ENCODE measurements around the gene KLK6.

The KLK6 gene

DNA sequence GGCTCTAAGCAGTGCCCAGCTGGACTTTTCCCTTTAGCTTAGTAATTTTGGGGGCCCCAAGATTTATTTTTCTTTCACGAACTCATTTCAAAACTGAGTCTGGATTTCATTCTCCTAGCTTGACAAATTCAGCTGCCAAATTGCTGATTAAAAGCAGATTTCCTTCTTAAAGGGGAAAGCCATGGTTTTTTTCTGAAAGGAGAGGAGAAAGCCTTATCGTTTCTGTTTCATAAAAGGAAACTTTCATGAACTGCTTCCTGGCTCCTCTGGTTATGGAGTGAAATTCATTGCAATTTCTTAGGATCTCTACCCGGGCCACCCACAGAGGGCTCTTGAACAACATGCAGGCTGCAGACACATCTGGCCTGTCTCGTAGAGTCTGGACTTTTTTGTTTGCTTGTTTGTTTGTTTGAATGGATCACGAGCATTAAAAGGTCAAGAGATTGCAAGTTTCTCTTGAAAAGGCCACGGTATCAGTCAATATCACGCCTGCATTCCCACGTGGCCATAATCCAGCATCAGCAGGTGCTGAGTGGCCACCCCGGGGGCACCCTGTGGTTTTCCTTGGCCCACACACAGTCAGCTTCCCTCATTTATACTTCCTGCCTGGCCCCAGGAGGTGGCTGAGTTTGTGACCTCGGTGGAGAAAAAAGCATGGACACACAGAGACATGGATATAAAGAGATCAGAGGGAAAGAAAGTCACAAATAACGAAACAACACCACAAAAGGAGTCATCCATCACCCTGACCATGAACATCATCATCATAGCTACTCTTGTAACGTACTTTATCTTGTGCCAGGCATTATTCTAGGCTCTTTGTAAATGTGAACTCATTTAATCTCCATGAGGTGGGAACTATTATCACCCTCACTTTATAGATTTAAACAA is 47.7 kb downstream of the KLK6 start:
- in situ Hi-C loops (cut with HindIII; ENCODE audit: low pct_ligation_motif_present, low sequenced_read_pairs): no loop called here
- Histone ChIP-seq H3K4me3 (ENCODE audit: low read depth, low read length) (no peak overlapping the region), H3K27me3 (replicated peaks) (no peaks in the 10 kb centered on the region), H3K27ac (no peak overlapping the region), H3K36me3 (replicated peaks) (no peaks in the 10 kb centered on the region)
- no peak for DNase-seq
- TF ChIP-seq, protein P1, sequence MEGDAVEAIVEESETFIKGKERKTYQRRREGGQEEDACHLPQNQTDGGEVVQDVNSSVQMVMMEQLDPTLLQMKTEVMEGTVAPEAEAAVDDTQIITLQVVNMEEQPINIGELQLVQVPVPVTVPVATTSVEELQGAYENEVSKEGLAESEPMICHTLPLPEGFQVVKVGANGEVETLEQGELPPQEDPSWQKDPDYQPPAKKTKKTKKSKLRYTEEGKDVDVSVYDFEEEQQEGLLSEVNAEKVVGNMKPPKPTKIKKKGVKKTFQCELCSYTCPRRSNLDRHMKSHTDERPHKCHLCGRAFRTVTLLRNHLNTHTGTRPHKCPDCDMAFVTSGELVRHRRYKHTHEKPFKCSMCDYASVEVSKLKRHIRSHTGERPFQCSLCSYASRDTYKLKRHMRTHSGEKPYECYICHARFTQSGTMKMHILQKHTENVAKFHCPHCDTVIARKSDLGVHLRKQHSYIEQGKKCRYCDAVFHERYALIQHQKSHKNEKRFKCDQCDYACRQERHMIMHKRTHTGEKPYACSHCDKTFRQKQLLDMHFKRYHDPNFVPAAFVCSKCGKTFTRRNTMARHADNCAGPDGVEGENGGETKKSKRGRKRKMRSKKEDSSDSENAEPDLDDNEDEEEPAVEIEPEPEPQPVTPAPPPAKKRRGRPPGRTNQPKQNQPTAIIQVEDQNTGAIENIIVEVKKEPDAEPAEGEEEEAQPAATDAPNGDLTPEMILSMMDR (IDR thresholded peaks at IDR 0.05; ENCODE audit: low read depth, low read length, missing control alignments): no peak

- TF ChIP-seq, protein P1 (IDR thresholded peaks at IDR 0.05; ENCODE audit: low read depth, low read length, missing control alignments): no peak
- Histone ChIP-seq H3K27me3 (replicated peaks) (peaks cover 17% of the 10 kb centered on the region), H3K4me3 (ENCODE audit: low read depth, low read length) (no peak overlapping the region), H3K36me3 (replicated peaks) (no peaks in the 10 kb centered on the region), H3K27ac (no peak overlapping the region)
- in situ Hi-C loops (cut with HindIII; ENCODE audit: low pct_ligation_motif_present, low sequenced_read_pairs): no loop called here
- no peak for DNase-seq
Observed at GRCh38 chr19:50916069-50916468, 53.3 kb downstream of the KLK6 start.

DNA sequence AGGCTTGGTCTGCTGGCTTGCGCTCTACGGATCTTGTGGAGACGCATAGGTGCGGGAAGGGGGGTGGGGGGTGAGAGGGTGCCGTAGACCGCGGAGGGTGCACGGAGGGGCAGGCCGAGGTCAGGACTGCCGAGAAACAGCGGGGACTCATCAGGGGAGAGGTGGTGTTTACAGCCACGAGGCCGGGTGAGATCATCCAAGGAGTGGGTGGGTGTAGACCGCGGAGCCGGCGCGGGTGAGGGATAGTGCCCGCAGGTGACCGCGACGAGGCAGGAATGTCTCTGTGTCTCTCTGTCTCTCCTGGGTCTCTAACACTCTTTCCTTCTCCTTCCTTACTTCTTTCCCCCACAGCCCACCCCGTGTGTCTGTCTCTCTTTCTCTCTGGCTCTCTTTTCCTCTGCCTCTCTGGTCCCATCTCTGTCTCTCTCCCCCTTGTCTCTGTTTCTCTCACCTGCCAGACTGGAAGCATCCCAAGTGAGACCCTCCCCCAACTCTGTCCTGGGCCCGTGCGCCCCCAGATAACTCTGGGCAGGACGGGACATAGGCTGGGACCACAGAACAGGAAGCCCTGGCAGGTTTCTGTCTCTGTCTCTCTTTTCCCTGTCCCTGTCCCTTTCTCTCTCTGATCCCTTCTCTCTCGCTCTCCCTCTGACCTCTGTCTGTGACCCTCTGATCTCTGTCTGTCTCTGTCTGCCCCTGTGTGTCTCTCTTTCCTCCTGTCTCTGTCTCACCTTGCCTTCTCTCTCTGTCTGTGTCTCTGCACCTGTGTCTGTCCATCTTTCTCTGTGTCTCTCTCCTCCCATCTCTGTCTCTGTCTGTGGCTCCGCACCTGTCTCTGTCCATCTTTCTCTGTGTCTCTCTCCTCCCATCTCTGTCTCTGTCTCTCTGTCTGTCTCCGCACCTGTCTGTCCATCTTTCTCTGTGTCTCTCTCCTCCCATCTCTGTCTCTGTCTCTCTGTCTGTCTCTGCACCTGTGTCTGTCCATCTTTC is 56.4 kb downstream of the KLK6 start:
- Histone ChIP-seq H3K4me3 (ENCODE audit: low read depth, low read length) (no peak overlapping the region), H3K27ac (no peak overlapping the region), H3K36me3 (replicated peaks) (no peaks in the 10 kb centered on the region), H3K27me3 (replicated peaks) (peaks cover 22% of the 10 kb centered on the region)
- TF ChIP-seq, protein P1 (IDR thresholded peaks at IDR 0.05; ENCODE audit: low read depth, low read length, missing control alignments): no peak
- in situ Hi-C loops (cut with HindIII; ENCODE audit: low pct_ligation_motif_present, low sequenced_read_pairs): no loop called here
- DNase-seq: no peak

DNA sequence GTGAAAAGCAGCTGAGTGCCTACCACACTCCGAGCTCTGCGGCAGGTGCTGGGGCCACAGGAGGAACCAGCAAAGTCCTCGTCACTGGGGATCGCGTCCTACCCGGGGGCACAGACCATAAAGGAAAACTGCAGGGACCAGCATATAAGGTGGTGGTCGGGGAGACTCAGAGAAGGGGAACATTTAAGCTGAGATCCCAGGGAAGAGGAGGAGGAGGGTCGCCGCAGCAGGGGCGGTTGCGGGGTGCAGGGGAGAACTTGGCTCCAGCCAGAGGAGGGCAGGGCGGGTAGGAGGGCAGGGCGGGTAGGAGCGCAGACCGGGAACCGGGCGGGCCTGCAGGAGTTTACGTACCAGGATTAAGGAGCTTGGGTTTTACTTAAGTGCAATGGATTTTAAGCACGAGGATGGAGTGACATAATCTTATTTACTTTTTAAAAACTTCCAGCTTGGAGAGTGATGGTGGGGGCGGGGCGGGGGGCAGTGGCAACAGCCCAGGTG is 57.2 kb downstream of the KLK6 start:
- no peaks in the 10 kb centered on the region for H3K36me3 ChIP-seq (replicated peaks)
- no peak for DNase-seq
- TF ChIP-seq, protein P1 (IDR thresholded peaks at IDR 0.05; ENCODE audit: low read depth, low read length, missing control alignments): no peak
- peaks cover 22% of the 10 kb centered on the region for H3K27me3 ChIP-seq (replicated peaks)
- in situ Hi-C loops (cut with HindIII; ENCODE audit: low pct_ligation_motif_present, low sequenced_read_pairs): no loop called here
- H3K4me3 ChIP-seq (ENCODE audit: low read depth, low read length): no peak overlapping the region
- no peak overlapping the region for H3K27ac ChIP-seq

DNA sequence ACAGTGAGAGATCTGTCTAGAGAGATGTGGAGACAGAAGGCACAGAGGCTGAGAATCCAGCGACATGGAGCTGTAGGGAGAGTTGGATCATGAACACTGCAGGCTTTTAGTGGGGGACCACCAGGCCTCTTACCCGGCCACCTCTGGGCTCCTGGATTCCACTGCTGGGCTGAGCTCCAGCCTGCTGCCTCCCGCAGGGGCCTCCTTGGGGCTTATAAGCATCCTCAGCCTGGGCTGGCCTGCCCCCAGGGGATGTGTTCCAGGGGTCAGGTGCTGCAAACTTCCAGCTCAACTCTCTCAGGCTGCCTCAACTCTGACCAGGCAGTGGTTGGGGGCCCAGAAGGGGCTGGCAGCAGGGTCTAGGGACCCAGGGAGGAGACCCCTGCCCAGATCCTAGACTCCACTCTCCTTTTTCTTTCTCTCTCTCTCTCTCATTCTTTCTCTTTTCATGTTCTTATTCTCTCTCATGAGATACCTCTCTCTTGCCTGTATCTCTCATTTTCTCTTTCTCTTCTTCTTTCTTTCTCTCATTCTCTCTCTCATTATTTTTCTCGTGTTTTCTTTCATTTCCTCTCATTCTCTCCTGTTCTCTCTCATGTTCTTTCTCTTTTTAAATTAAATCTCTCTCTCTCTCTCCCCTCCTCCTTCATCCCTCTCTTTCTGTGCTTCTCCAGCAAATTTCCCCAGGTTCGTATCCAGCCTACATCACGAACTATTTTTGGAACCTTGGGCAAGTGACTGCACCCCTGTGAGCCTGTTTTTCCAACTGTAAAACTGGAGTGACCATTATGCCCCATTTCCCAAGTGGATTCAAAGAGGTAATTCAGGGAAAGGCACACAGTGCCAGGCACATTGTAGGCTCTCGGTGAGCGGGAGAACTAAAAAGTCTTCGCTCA is 57.9 kb downstream of the KLK6 start, which contains the start of gene KLK4:
Gene KLK4, minus strand, starts transcription at position 190 of the 896 bp plus-strand sequence. CDS start 657 bp downstream, outside the sequence.
- no peak within 1 kb of the TSS for H3K27ac ChIP-seq
- no peaks in the 10 kb centered on the region for H3K36me3 ChIP-seq (replicated peaks)
- DNase-seq: no peak
- in situ Hi-C loops (cut with HindIII; ENCODE audit: low pct_ligation_motif_present, low sequenced_read_pairs): no loop called here
- H3K27me3 ChIP-seq (replicated peaks): peaks cover 22% of the 10 kb centered on the region
- no peak within 1 kb of the TSS for H3K4me3 ChIP-seq (ENCODE audit: low read depth, low read length)
- TF ChIP-seq, protein P1 (IDR thresholded peaks at IDR 0.05; ENCODE audit: low read depth, low read length, missing control alignments): no peak

Data from brain microvascular endothelial cell (primary cell).